GM23338 (cell line): Measurements from ENCODE around the gene GP9. TPM values are rescaled to one million over a fixed set of nuclear protein-coding genes. Genes with fewer than 3 reads are reported as not detected.

ENCODE experiments used
- ATAC-seq: fragments of 200-7000 bp; cut with Tn5 transposase; 3 replicates; pipeline ENCODE4 v1.9.1; 2020
- DNase-seq: peaks from one replicate; pipeline ENCODE4 v3.0.0-alpha.2; 2015; ENCODE audit warnings: low spot score
- H2AFZ ChIP-seq: fragments of 200-600 bp; sonication (generic); 2 replicates; pipeline ENCODE4 v1.8.0; 2016; ENCODE audit warnings: antibody characterized with exemption, mild to moderate bottlenecking, moderate library complexity
- H3F3A ChIP-seq: fragments of 200-600 bp; sonication (generic); replicated peaks from 2 replicates; pipeline ENCODE4 v1.8.0; 2017; ENCODE audit warnings: antibody characterized with exemption, mixed run types, low read depth
- H3K27ac ChIP-seq: fragments of 200-600 bp; sonication (generic); 2 replicates; pipeline ENCODE4 v1.6.1; 2016; ENCODE audit warnings: low read depth
- H3K27me3 ChIP-seq: fragments of 200-600 bp; sonication (generic); 2 replicates; pipeline ENCODE4 v1.8.0; 2016; ENCODE audit warnings: mild to moderate bottlenecking, mixed run types, moderate library complexity; ENCODE audit not compliant: insufficient read depth
- H3K36me3 ChIP-seq: fragments of 200-600 bp; sonication (generic); 2 replicates; pipeline ENCODE4 v1.8.0; 2016; ENCODE audit warnings: mild to moderate bottlenecking; ENCODE audit not compliant: insufficient read depth
- H3K4me1 ChIP-seq: fragments of 200-600 bp; sonication (generic); 2 replicates; pipeline ENCODE4 v1.8.0; 2016; ENCODE audit warnings: mild to moderate bottlenecking, moderate library complexity; ENCODE audit not compliant: insufficient read depth
- H3K4me2 ChIP-seq: fragments of 200-600 bp; sonication (generic); 2 replicates; pipeline ENCODE4 v1.7.1; 2017; ENCODE audit warnings: mixed run types
- H3K4me3 ChIP-seq: fragments of 200-600 bp; sonication (generic); 2 replicates; pipeline ENCODE4 v1.6.1; 2016; ENCODE audit warnings: mixed run types
- H3K79me2 ChIP-seq: fragments of 200-600 bp; sonication (generic); replicated peaks from 2 replicates; pipeline ENCODE4 v1.8.0; 2017; ENCODE audit warnings: mild to moderate bottlenecking; ENCODE audit not compliant: insufficient read depth
- H3K9me2 ChIP-seq: fragments of 200-600 bp; sonication (generic); 2 replicates; pipeline ENCODE4 v1.8.0; 2017; ENCODE audit not compliant: insufficient read depth
- H4K20me1 ChIP-seq: fragments of 200-600 bp; sonication (generic); replicated peaks from 2 replicates; pipeline ENCODE4 v1.8.0; 2017; ENCODE audit warnings: mild to moderate bottlenecking; ENCODE audit not compliant: insufficient read depth
- H3K27ac Mint-ChIP-seq: 2 replicates; pipeline ENCODE4 v1.8.0; 2020; ENCODE audit warnings: inconsistent platforms, mild to moderate bottlenecking, moderate library complexity, mixed read lengths
- H3K27me3 Mint-ChIP-seq: 3 replicates; pipeline ENCODE4 v1.8.0; 2022; ENCODE audit warnings: low read depth, mild to moderate bottlenecking, moderate library complexity, mixed read lengths, inconsistent platforms; ENCODE audit not compliant: insufficient read depth, poor library complexity
- H3K36me3 Mint-ChIP-seq: 3 replicates; pipeline ENCODE4 v1.8.0; 2021; ENCODE audit warnings: low read depth, mild to moderate bottlenecking, inconsistent platforms, moderate library complexity, mixed read lengths
- H3K4me1 Mint-ChIP-seq: 3 replicates; pipeline ENCODE4 v1.8.0; 2020; ENCODE audit warnings: mild to moderate bottlenecking, inconsistent platforms, mixed read lengths
- H3K4me3 Mint-ChIP-seq: 3 replicates; pipeline ENCODE4 v1.8.0; 2021; ENCODE audit warnings: moderate library complexity, mild to moderate bottlenecking, inconsistent platforms, mixed read lengths
- H3K9me3 Mint-ChIP-seq: 3 replicates; pipeline ENCODE4 v1.8.0; 2020; ENCODE audit warnings: moderate library complexity, mild to moderate bottlenecking, inconsistent platforms, mixed read lengths
- CREB1 ChIP-seq: fragments of 250-450 bp; sonication (Bioruptor Pico); IDR thresholded peaks from 2 replicates; pipeline ENCODE4 v1.5.0; 2020; ENCODE audit warnings: low read depth, mild to moderate bottlenecking, moderate library complexity
- CTCF ChIP-seq, 2 experiments: fragments of 200-600 bp in 1 of 2; sonication (generic) in 1 of 2; conservative IDR thresholded peaks; 2 replicates each; pipeline versions ENCODE4 v1.5.1 to v1.6.1; 2016 to 2017; ENCODE audit warnings: antibody characterized with exemption in 2 of 2, low read depth in 2 of 2, mild to moderate bottlenecking in 2 of 2, moderate library complexity in 1 of 2
- ETS1 ChIP-seq: IDR thresholded peaks from 2 replicates; pipeline ENCODE4 v1.6.1; 2016; ENCODE audit warnings: antibody characterized with exemption
- EZH2 ChIP-seq: fragments of 200-600 bp; sonication (generic); IDR thresholded peaks from one replicate; pipeline ENCODE4 v1.8.0; 2017; ENCODE audit warnings: antibody characterized with exemption, mild to moderate bottlenecking, low read depth; ENCODE audit not compliant: unreplicated experiment
- EZH2phosphoT487 ChIP-seq: fragments of 200-600 bp; sonication (generic); IDR thresholded peaks from one replicate; pipeline ENCODE4 v1.8.1; 2018; ENCODE audit warnings: antibody characterized with exemption; ENCODE audit not compliant: unreplicated experiment
- JUNB ChIP-seq: IDR thresholded peaks from one replicate; pipeline ENCODE4 v1.6.1; 2016; ENCODE audit warnings: antibody characterized with exemption; ENCODE audit not compliant: unreplicated experiment
- NANOG ChIP-seq: IDR thresholded peaks from 2 replicates; pipeline ENCODE4 v1.6.1; 2016; ENCODE audit warnings: antibody characterized with exemption, borderline replicate concordance
- POLR2AphosphoS5 ChIP-seq: IDR thresholded peaks from 2 replicates; pipeline ENCODE4 v1.6.1; 2016; ENCODE audit warnings: antibody characterized with exemption, low read depth
- REST ChIP-seq: IDR thresholded peaks from one replicate; pipeline ENCODE4 v1.6.1; 2018; ENCODE audit warnings: antibody characterized with exemption; ENCODE audit not compliant: unreplicated experiment
- STAT1 ChIP-seq: IDR thresholded peaks from one replicate; pipeline ENCODE4 v1.6.1; 2016; ENCODE audit warnings: antibody characterized with exemption; ENCODE audit not compliant: unreplicated experiment
- ZNF331 ChIP-seq: fragments of 250-450 bp; sonication (Bioruptor Pico); IDR thresholded peaks from 2 replicates; pipeline ENCODE4 v1.5.0; 2020; ENCODE audit warnings: low read depth, mild to moderate bottlenecking, moderate library complexity
- ZNF462 ChIP-seq: fragments of 250-450 bp; sonication (Bioruptor Pico); IDR thresholded peaks from 2 replicates; pipeline ENCODE4 v1.5.0; 2020; ENCODE audit warnings: mild to moderate bottlenecking, moderate library complexity
- polyA plus RNA-seq: library from polyadenylated mRNA; unstranded; fragments of >200 nt; fragmentation: Nextera tagmentation; extraction: Ambion mirVana; gene quantifications from 2 replicates; pipeline ENCODE4 v1.2.1, GENCODE V29; 2016
- total RNA-seq: library from RNA; depleted of rRNA; stranded (reverse); fragments of >200 nt; shearing (Covaris generic); gene quantifications from 2 replicates; pipeline ENCODE4 v1.2.3, GENCODE V29; 2014

GP9 gene
- total and polyA plus RNA-seq, 2 experiments from 2014 or later: not detected

- Mint-ChIP-seq H3K4me1 (no peaks in the 10 kb centered on the region), H3K4me3 (no peak overlapping the region; the same call in 2 of the 3 replicates), H3K36me3 (no peaks in the 10 kb centered on the region), H3K27ac (no peak overlapping the region; the same call in 1 of the 2 replicates), H3K9me3 (no peaks in the 10 kb centered on the region), H3K27me3 (peaks cover 9% of the 10 kb centered on the region)
- ATAC-seq: no peak
- H3F3A ChIP-seq: no peaks in the 10 kb centered on the region
- H3K27ac ChIP-seq: no peak overlapping the region
- H4K20me1 ChIP-seq: no peaks in the 10 kb centered on the region
- H3K4me2 ChIP-seq: no peak overlapping the region
- no peak overlapping the region for H2AFZ ChIP-seq
- no peaks in the 10 kb centered on the region for H3K9me2 ChIP-seq
- no peaks in the 10 kb centered on the region for H3K4me1 ChIP-seq
- H3K79me2 ChIP-seq: no peaks in the 10 kb centered on the region
- H3K36me3 ChIP-seq: no peaks in the 10 kb centered on the region
- no peak for DNase-seq
- no peak overlapping the region for H3K4me3 ChIP-seq
- no peaks in the 10 kb centered on the region for H3K27me3 ChIP-seq
- TF ChIP-seq POLR2AphosphoS5 (no peak), STAT1 (no peak), ZNF331 (CRISPR knock-in tag) (no peak), ZNF462 (CRISPR knock-in tag) (no peak), REST (no peak), EZH2phosphoT487 (no peak), NANOG (no peak), CTCF (conservative IDR thresholded peaks at IDR 0.05; ENCODE audit: low read depth in 2 of 2) (no peak), EZH2 (no peak), ETS1 (no peak), JUNB (no peak), CREB1 (CRISPR knock-in tag) (no peak)
Observed at GRCh38 chr3:129081503-129081902, 20.9 kb downstream of the GP9 start.
